CD4-positive, CD25-positive, alpha-beta regulatory T cell (primary cell): ENCODE measurements around the gene ACTA2. TPM values are rescaled to one million over a fixed set of nuclear protein-coding genes. Genes with fewer than 3 reads are reported as not detected.

Source experiments
- ATAC-seq, 2 donors: fragments of 150-1000 bp; cut with Tn5 transposase; one replicate each; pipeline ENCODE4 v1.10.0; 2021; ENCODE audit warnings: low read depth in 2 of 2, moderate number of reproducible peaks in 2 of 2, moderate library complexity in 1 of 2
- DNase-seq, 3 donors: peaks; one replicate each; pipeline versions ENCODE4 v3.0.0 to v3.0.0-alpha.2; 2012 to 2022; ENCODE audit warnings: mixed read lengths in 1 of 3
- H3K27ac ChIP-seq: one replicate; pipeline ENCODE4 v1.7.0; 2013; ENCODE audit warnings: mild to moderate bottlenecking, low read length; ENCODE audit not compliant: insufficient read depth, poor library complexity, severe bottlenecking
- H3K27me3 ChIP-seq: one replicate; pipeline ENCODE4 v1.7.0; 2013; ENCODE audit warnings: low read length; ENCODE audit not compliant: control insufficient read depth, insufficient read depth
- H3K36me3 ChIP-seq: one replicate; pipeline ENCODE4 v1.7.0; 2013; ENCODE audit warnings: mild to moderate bottlenecking, low read length, moderate library complexity; ENCODE audit not compliant: control insufficient read depth, insufficient read depth
- H3K4me1 ChIP-seq: 2 replicates; pipeline ENCODE4 v1.7.0; 2013; ENCODE audit warnings: mild to moderate bottlenecking, low read length; ENCODE audit not compliant: insufficient read depth, control insufficient read depth, poor library complexity, severe bottlenecking
- H3K4me3 ChIP-seq: one replicate; pipeline ENCODE4 v1.7.0; 2013; ENCODE audit warnings: low read depth, mild to moderate bottlenecking, low read length, moderate library complexity
- H3K9me3 ChIP-seq, 2 experiments: 1 replicate in 1 of 2; 2 replicates in 1 of 2; pipeline ENCODE4 v1.7.0; 2013; ENCODE audit warnings: low read length in 2 of 2, mild to moderate bottlenecking in 1 of 2, moderate library complexity in 1 of 2; ENCODE audit not compliant: control insufficient read depth in 2 of 2
- H3K27ac Mint-ChIP-seq, 3 donors: one replicate each; pipeline ENCODE4 v1.8.0; 2020 to 2022; ENCODE audit warnings: mild to moderate bottlenecking in 3 of 3, mixed read lengths in 3 of 3, moderate library complexity in 2 of 3
- H3K27me3 Mint-ChIP-seq: one replicate; pipeline ENCODE4 v1.8.0; 2022; ENCODE audit warnings: mild to moderate bottlenecking, mixed read lengths
- H3K36me3 Mint-ChIP-seq: one replicate; pipeline ENCODE4 v1.8.0; 2020; ENCODE audit warnings: mixed read lengths
- H3K4me1 Mint-ChIP-seq, 4 donors: one replicate each; pipeline ENCODE4 v1.8.0; 2020 to 2022; ENCODE audit warnings: mixed read lengths in 4 of 4, mild to moderate bottlenecking in 1 of 4
- H3K4me3 Mint-ChIP-seq, 4 donors: one replicate each; pipeline ENCODE4 v1.8.0; 2020 to 2022; ENCODE audit warnings: mild to moderate bottlenecking in 4 of 4, mixed read lengths in 4 of 4, moderate library complexity in 3 of 4
- H3K9me3 Mint-ChIP-seq, 7 donors: one replicate each; pipeline ENCODE4 v1.8.0; 2020 to 2022; ENCODE audit warnings: mixed read lengths in 7 of 7, mild to moderate bottlenecking in 3 of 7, moderate library complexity in 2 of 7
- polyA plus RNA-seq, 4 donors: library from polyadenylated mRNA; unstranded; fragments of 300-500 nt; fragmentation: Illumina TruSeq; gene quantifications; one replicate each; pipeline ENCODE4 v1.2.3, GENCODE V29; 2021
- total RNA-seq: library from RNA; stranded (reverse); gene quantifications from one replicate; pipeline ENCODE4 v1.2.3, GENCODE V29; 2022

Gene ACTA2
- total and polyA plus RNA-seq, 5 donors from 2014 or later = 26.2 to 65.9 (median 53.1) TPM

DNA sequence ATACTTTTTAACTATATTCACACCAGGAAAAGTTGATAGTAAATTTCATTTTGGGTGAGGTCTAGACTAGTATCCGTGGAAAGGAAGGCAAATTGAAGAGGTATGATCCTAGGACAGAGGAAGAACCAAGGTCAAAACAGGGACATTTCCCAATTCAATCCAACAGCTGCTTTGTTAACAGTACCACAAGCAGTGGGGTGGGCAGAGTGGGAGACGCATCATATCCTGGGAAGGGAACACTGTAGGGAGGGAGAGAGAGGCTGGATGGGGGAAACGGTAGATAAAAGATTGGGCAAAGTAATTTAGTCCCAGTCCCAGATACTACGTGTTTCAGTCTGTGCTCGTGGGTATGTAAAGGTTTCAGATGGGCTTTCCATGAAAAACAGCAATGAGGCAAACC, 28.9 kb upstream of the ACTA2 start:
- Histone ChIP-seq H3K9me3 (peaks cover under 1 to 4% of the 10 kb centered on the region in 2 experiments), H3K4me1 (peaks cover 8% of the 10 kb centered on the region), H3K4me3 (no peak overlapping the region), H3K36me3 (no peaks in the 10 kb centered on the region), H3K27me3 (no peaks in the 10 kb centered on the region), H3K27ac (no peak overlapping the region)
- Mint-ChIP-seq H3K4me1 (peaks cover 15 to 34% (median 27%) of the 10 kb centered on the region in 4 donors), H3K4me3 (no peak overlapping the region), H3K27me3 (no peaks in the 10 kb centered on the region), H3K27ac (peak overlapping the region in 1 of 3 donors; percentile 31), H3K9me3 (peaks cover 1 to 4% (median 2%) of the 10 kb centered on the region in 7 donors), H3K36me3 (peaks cover 7% of the 10 kb centered on the region)
- DNase-seq = no peak
- no peak for ATAC-seq

DNA sequence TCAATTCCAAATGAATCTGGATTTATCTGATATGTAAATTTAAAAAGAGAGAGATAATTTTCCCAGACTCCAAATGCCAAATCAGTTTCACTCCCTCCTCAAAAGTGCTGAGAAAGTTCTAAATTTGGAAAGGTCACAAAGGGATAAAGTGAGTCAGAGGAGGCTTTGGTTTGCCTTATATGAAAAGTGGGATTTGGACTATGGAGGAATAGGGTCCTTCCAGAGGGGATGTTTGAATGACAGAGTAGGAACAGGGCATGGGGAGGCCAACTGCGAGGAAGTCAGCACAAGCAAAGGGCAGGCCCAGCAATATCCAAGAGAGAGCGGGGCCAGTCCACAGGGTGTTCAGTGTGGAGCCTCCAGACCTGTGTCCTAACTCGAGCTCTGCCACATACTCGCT, 28.2 kb upstream of the ACTA2 start:
- Histone ChIP-seq H3K27me3 (no peaks in the 10 kb centered on the region), H3K27ac (no peak overlapping the region), H3K36me3 (no peaks in the 10 kb centered on the region), H3K4me1 (peaks cover 14% of the 10 kb centered on the region), H3K4me3 (no peak overlapping the region), H3K9me3 (no peaks in the 10 kb centered on the region)
- peaks cover 19 to 36% (median 32%) of the 10 kb centered on the region in 4 donors for H3K4me1 Mint-ChIP-seq
- no peaks in the 10 kb centered on the region for H3K27me3 Mint-ChIP-seq
- peaks cover 5% of the 10 kb centered on the region for H3K36me3 Mint-ChIP-seq
- DNase-seq (no peak), ATAC-seq (no peak)
- H3K4me3 Mint-ChIP-seq = peak overlapping the region in 1 of 4 donors; percentile 1
- peaks cover 0 to 1% (median 0%) of the 10 kb centered on the region in 7 donors for H3K9me3 Mint-ChIP-seq
- no peak overlapping the region for H3K27ac Mint-ChIP-seq

DNA sequence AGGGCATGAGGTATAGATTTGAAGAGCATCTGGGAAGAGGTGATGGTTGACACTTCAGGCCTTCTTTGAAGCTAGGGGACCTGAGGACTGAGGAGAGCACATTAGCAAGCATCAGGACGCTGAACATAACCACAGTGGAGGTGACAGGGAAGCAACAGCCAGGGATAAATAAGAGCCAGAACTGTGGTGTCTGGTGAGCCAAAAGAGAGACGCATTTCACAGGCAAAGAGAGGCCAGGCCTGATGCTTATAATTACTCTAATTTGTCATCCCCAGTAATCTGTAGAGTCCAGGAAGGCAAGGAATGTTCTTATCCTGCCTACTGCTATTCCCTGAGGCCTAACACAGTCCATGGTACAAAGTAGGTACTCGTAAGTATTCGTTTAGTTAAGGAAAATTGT, 27.7 kb upstream of the ACTA2 start:
- H3K4me1 Mint-ChIP-seq = peaks cover 21 to 41% (median 34%) of the 10 kb centered on the region in 4 donors
- H3K9me3 Mint-ChIP-seq = peaks cover 0 to 1% (median 0%) of the 10 kb centered on the region in 7 donors
- H3K4me3 ChIP-seq = no peak overlapping the region
- DNase-seq (no peak), ATAC-seq (no peak)
- no peaks in the 10 kb centered on the region for H3K9me3 ChIP-seq
- peaks cover under 1% of the 10 kb centered on the region for H3K27me3 Mint-ChIP-seq
- no peaks in the 10 kb centered on the region for H3K36me3 ChIP-seq
- no peak overlapping the region for H3K27ac Mint-ChIP-seq
- no peaks in the 10 kb centered on the region for H3K27me3 ChIP-seq
- no peak overlapping the region for H3K27ac ChIP-seq
- H3K36me3 Mint-ChIP-seq = peaks cover 5% of the 10 kb centered on the region
- no peak overlapping the region for H3K4me3 Mint-ChIP-seq
- H3K4me1 ChIP-seq = peaks cover 20% of the 10 kb centered on the region

DNA sequence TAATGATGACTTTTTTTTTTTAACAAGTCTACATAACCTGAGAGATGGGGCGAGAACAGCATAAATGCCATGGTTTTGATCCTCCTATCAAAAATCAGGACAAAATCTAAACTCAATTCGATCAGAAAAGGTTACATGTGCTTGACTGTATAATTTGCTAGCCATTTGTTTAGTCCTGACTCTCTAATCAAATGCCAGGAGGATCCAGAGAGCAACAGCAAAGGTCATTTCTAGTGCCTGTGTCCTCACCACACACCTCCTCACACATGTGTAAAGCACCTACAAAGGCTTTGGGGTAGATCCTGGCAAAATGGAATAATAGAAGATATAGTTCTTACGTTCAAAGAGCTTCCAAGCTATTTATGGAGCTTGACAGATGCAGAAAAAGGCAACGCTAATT, 27.0 kb upstream of the ACTA2 start:
- peaks cover 25 to 45% (median 37%) of the 10 kb centered on the region in 4 donors for H3K4me1 Mint-ChIP-seq
- H3K27me3 Mint-ChIP-seq = peaks cover 5% of the 10 kb centered on the region
- DNase-seq (no peak), ATAC-seq (no peak)
- peaks cover 5% of the 10 kb centered on the region for H3K36me3 Mint-ChIP-seq
- no peak overlapping the region for H3K4me3 Mint-ChIP-seq
- H3K27ac Mint-ChIP-seq = no peak overlapping the region
- no peaks in the 10 kb centered on the region for H3K27me3 ChIP-seq
- H3K9me3 ChIP-seq = no peaks in the 10 kb centered on the region
- no peak overlapping the region for H3K4me3 ChIP-seq
- peaks cover 0 to 1% (median 0%) of the 10 kb centered on the region in 7 donors for H3K9me3 Mint-ChIP-seq
- H3K27ac ChIP-seq = no peak overlapping the region
- H3K36me3 ChIP-seq = no peaks in the 10 kb centered on the region
- peaks cover 26% of the 10 kb centered on the region for H3K4me1 ChIP-seq

DNA sequence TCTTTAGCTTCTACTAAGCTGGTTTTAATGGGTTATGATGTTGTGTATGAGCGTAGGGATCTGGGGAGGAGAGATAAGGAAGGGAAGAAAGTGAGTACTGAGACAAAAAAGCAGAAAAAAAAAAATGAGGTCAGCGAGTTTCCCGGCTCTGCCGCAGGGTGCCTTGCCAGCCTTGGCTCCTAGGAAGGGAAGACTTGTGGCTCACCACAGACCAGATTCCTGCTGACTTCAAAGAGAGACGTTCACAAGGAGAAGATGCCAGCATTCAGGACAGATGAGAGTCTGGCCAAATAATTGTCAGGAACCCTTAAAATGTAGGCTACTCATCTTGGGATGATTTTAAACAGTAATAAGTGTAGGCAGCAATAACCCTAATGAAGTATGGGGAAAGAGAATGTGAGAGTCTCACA, 26.6 kb upstream of the ACTA2 start:
- no peak overlapping the region for H3K27ac Mint-ChIP-seq
- ATAC-seq = no peak

DNA sequence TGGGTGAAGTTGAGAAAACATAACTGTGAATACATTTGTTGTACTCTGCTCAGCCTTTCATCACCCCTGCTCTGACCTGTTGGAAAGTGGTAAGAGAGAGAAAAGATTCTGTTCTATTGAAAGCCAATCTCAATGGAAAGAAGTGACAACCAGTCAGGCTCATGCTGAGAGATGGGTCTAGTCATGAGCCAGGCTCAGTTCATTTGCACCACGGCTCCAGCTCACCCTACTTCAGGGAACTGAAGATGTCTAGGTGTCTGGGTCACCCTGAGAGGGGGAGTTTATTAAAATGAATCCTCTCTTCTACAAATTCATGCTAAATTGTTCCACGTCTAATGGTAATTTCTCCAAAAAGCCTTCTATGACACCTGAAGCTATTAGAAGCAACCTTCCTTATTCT, 25.9 kb upstream of the ACTA2 start:
- H3K36me3 Mint-ChIP-seq = peaks cover 5% of the 10 kb centered on the region
- Histone ChIP-seq H3K27ac (no peak overlapping the region), H3K4me1 (peaks cover 21% of the 10 kb centered on the region), H3K9me3 (no peaks in the 10 kb centered on the region), H3K4me3 (no peak overlapping the region), H3K36me3 (no peaks in the 10 kb centered on the region), H3K27me3 (no peaks in the 10 kb centered on the region)
- H3K4me3 Mint-ChIP-seq = no peak overlapping the region
- peaks cover 0 to 1% (median 0%) of the 10 kb centered on the region in 7 donors for H3K9me3 Mint-ChIP-seq
- DNase-seq (no peak), ATAC-seq (no peak)
- H3K27me3 Mint-ChIP-seq = peaks cover 5% of the 10 kb centered on the region
- H3K27ac Mint-ChIP-seq = no peak overlapping the region
- peaks cover 17 to 35% (median 30%) of the 10 kb centered on the region in 4 donors for H3K4me1 Mint-ChIP-seq

More for the DNA sequence above, 26.6 kb upstream of the ACTA2 start:
- Histone ChIP-seq H3K4me1 (peaks cover 28% of the 10 kb centered on the region), H3K36me3 (no peaks in the 10 kb centered on the region), H3K4me3 (no peak overlapping the region), H3K27me3 (no peaks in the 10 kb centered on the region), H3K9me3 (no peaks in the 10 kb centered on the region), H3K27ac (no peak overlapping the region)
- Mint-ChIP-seq H3K4me1 (peaks cover 21 to 42% (median 34%) of the 10 kb centered on the region in 4 donors), H3K9me3 (peaks cover 0 to 1% (median 0%) of the 10 kb centered on the region in 7 donors), H3K27me3 (peaks cover 5% of the 10 kb centered on the region), H3K36me3 (peaks cover 5% of the 10 kb centered on the region), H3K4me3 (no peak overlapping the region)
- no peak for DNase-seq

DNA sequence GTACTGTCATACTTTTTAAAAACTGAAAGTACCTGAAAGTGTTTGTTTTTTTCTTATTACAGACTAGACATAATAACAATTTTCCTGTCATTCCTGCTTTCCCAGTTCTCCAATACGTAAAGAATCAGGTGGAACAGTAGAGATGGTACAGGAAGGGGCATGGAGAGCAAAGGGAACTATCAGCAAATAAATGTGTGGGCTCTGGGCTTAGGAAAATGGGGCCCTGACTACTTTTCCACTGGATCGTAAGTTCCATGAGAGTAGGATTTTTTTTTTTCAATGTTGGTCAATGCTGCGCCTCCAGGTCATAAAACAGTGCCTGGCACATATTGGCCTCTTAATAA, 22.8 kb upstream of the ACTA2 start:
- peak in 1 of 3 donors; percentile 17 for DNase-seq
- Histone ChIP-seq H3K4me3 (peak overlapping the region; percentile 98), H3K27ac (peak overlapping the region; percentile 71), H3K36me3 (no peaks in the 10 kb centered on the region), H3K9me3 (no peaks in the 10 kb centered on the region), H3K27me3 (no peaks in the 10 kb centered on the region), H3K4me1 (peaks cover 21% of the 10 kb centered on the region)
- peak overlapping the region; percentile 78 to 99 (median 94) for H3K4me3 Mint-ChIP-seq
- H3K27me3 Mint-ChIP-seq = peaks cover 5% of the 10 kb centered on the region
- H3K4me1 Mint-ChIP-seq = peaks cover 14 to 25% (median 17%) of the 10 kb centered on the region in 4 donors
- H3K36me3 Mint-ChIP-seq = peaks cover 1% of the 10 kb centered on the region
- H3K9me3 Mint-ChIP-seq = peaks cover 0 to 1% (median 0%) of the 10 kb centered on the region in 7 donors
- no peak for ATAC-seq
- peak overlapping the region; percentile 80 to 98 (median 92) for H3K27ac Mint-ChIP-seq
